NCI-H1048 (cell line): ENCODE measurements around the gene DPM2.

Source experiments
- DNase-seq: peaks from one replicate; lab custom pipeline; 2025; lab: John Stamatoyannopoulos, UW

Gene DPM2

DNA sequence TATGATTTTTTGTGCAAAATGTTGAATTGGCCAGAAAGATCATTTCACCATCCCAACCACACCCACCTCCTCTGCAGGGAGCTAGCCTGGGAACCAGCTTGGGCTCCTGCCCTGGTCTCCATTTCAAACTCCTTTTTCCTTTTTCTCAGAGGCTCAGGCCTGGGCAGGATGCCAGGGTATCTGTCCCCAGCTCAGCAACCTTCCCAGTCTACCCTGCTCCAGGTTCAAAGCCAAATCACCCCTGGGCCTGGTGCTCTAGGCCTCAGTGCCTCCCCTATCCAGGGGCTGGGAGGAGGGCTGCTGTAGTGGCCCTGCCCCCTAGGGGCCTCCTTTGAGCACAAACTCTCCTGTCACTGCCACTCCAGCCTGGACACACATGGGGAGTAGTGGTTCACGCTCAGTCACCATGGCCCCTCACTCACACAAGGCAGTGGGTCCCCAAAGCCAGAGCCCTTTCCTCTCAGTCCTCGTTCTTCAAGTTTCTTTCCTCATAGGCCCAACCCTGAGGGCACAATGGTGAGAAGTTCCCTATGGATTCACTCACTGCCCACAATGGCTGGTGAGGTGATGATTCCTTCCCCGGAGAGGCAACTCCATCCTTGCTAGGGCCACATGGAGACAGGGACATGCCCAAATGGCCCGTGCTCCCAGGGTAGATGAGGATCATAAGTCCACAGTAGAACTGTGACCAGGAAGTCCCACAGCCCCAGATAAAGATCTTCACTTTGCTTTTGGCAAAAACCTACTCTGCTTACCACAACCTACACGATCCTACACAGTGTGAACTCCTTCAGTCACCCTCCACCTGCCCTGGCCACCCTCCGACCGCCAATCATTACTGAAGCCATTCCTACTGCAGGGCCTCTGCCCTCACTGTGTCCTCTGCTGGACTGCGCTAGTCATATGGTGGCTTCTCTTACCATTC, 19.2 kb downstream of the DPM2 start:
- DNase-seq: no peak

- no peak for DNase-seq
Measured at GRCh38 chr9:127917603-127918002, 20.1 kb downstream of the DPM2 start.

DNA sequence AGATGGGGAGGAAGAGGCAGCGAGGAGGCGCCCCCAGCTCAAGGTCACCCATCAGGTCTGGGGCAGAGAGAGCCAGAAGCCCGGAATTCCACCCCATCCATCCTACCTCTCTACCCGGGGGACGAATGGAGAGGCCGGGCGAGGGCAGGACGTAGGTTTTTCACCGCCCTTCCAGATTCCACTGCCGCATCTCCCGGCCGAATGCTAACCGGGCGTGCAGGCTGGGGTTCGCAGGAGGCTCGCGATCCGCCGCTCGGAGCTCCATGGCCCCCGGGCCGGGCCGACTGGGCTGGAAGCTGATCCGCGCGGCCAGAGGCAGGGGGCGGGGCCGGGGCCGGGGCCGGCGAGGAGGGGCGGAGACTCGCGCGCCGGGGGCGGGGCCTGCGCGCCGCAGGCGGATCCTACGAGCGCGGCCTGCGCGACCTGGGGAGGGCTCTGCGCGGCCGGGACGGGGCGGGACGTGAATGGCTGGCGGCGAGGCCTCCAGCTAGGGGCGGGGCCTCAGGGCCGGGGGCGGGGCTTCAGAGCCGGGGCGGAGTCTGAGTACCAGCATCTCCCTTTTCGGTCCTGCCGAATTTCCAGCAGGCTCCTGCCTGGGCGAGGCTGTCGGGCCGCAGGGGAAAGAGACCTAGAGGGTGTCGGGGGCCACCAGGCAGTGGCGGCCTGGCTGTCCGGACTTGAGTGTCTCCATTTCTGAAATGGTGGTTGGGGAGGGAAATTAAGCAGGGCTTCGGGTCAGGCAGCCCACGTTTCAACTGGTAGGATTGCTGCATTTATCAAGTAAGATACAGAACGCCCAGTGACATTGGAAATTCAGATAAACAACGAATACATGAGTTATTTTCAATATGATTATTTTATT, 20.7 kb downstream of the DPM2 start, which contains the start of gene ST6GALNAC4:
TSS of gene ST6GALNAC4 (minus strand) at position 322 of the 862 bp plus-strand sequence. CDS start 622 bp downstream, outside the sequence.
- DNase-seq: no peak

DNA sequence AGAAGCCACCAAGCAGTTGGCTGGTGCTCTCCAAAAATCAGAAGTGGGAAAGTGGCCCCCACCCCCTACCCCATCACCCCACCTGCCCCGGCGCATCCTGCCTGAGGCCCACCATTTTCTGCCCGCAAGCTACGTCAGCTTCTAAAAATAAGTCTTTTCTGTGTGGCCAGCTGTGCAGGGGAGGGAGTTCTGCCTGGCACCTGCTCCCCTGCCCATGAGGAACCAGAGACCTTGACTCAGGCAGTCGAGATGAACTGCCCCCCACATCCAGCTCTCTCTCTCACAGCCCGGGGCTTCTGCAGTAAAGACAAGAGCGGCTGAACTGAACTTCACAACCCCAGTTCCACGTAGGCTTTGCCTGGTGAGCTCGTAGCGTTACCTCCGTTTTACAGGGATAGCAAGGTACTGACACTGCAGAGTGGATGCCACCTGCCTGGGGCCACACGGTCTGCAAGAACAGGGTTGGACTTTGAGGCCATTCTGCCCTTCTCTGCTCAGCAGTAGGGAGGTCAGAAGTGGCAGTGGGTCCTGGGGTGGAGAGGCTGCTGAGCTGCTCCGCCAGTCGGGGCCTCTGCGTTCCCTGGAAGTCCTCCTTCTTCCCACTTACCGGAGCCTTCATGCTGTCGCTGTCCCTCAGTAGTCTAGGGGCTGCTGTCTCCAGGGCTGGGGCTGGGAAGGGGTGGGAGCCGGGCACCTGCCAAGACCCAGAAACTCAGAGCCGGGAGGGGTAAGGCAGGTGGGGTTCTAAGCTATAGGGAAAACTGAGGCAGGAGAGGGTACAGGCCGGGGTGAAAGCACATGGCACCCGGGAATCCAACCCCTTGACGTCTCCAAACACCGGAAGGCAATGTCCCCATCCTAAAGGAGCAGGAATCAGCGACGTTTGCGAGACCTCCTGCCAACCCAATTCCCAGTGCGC, 21.6 kb downstream of the DPM2 start:
- no peak for DNase-seq

DNA sequence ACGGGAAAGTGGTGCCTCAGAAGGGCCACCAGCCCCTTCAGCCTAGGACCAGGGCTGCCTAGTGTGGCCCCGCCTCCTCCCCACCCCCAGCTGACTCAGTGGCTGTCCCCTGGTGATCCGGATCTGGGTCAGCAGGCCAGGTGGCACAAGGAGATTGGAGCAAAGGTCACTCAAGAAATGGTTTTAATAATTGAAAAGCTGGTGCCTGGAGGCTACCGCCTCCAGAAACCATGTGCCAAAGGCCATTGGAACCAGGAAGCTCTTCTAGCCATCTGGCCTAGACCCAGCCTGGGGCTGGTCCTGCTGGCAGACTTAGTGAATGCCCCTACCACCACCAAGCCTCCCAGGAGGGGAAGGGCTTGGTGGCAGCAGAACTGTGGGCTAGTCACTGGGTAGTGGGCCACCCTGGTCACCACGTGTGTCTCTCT, 22.3 kb downstream of the DPM2 start:
- no peak for DNase-seq

DNA sequence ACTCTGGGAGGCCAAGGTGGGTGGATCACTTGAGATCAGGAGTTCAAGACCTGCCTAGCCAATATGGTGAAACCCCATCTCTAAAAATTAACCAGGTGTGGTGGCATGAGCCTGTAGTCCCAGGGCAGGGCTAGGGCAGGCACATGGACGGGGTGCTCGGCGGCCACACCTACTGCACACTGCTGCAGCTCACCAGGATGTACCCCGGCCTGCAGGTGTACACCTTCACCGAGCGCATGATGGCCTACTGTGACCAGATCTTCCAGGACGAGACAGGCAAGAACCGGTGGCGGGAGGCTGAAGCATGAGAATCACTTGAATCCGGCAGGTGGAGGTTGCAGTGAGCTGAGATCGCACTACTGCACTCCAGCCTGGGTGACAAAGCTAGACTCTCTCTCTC, 24.0 kb downstream of the DPM2 start:
- DNase-seq: no peak

GRCh38 chr9:127912882-127913281, 24.8 kb downstream of the DPM2 start:
- DNase-seq: no peak

DNA sequence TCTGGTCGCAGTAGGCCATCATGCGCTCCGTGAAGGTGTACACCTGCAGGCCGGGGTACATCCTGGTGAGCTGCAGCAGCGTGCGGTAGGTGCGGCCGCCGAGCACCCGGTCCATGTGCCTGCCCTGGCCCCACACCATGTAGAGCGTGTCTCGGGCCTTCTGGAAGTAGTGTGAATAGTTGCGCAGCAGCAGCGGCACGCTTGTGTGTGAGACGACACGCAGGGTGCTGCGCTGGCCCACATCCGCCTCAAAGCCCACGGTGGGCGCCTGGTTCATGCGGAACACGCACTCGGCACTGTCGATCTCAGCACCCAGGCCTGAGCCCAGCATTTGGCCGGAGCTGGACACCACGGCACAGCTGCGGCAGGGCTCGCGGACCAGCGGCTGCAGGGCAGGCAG, 25.4 kb downstream of the DPM2 start:
- no peak for DNase-seq

- DNase-seq: no peak
Measured at GRCh38 chr9:127910613-127911205, 26.9 kb downstream of the DPM2 start.

- DNase-seq: no peak
Measured at GRCh38 chr9:127909839-127910273, 27.8 kb downstream of the DPM2 start.

- no peak for DNase-seq
Measured at GRCh38 chr9:127908660-127908926, 29.1 kb downstream of the DPM2 start.

DNA sequence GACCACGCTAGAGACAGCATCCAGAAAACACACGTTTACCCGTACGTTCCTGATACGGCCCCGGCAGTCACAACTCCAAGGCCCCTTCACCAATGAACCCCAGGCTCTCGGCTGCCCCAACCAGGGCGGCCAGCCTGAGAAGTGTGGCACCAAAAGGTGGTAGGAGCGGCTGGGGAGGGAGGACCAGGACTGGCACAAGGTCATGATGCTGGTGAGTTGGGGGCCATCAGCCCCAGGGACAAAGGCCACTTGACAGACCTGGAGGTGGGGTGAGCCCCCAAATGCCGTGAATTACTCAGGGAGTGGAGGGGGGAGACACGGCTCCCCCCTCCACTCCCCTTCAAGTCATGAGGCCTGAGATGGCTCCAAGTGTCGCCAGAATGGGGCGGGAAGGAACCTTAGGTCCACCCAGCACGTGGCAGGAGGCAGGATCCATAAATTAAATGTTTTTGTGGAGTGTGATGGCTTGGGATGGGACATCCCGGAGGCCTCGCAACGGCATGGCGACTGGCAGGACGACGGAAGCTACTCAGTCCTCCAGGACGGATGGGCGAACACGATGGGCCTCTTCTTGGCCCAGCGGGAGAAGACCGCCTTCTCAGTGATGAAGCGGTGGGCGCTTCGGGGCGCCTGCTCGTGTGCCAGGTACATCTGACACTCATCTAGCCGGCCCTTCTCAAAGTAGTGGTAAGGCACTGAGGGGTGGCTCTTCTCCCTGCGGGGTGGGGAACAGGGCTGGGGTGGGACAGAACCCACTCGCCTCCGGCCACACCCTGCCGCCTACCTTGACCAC, 29.6 kb downstream of the DPM2 start:
- no peak for DNase-seq

GRCh38 chr9:127905788-127906191, 31.9 kb downstream of the DPM2 start:
- no peak for DNase-seq

- no peak for DNase-seq
Measured at GRCh38 chr9:127905004-127905728, 32.5 kb downstream of the DPM2 start.

DNA sequence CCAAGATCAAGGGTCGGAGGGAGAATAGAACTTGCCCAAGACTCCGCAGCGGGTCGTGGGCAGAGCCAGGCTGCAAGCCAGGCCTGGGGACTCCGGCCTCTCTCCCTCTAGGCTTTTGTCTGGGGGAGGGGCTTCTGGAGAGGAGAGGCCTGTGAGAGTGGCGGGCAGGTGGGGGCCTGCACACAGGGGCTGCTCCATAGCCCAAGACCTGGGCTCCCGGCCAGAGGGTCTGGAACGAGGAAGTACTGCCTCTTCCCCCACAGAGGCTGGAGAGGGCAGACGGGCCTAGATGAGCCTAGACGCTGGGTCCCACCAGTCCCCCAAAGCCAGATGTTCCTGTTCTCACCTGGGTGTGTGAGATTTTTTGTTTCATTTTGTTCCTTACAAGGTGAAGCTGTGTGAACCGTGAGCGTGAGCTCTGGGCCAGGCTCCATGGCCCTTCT, 33.1 kb downstream of the DPM2 start:
- DNase-seq: no peak

DNA sequence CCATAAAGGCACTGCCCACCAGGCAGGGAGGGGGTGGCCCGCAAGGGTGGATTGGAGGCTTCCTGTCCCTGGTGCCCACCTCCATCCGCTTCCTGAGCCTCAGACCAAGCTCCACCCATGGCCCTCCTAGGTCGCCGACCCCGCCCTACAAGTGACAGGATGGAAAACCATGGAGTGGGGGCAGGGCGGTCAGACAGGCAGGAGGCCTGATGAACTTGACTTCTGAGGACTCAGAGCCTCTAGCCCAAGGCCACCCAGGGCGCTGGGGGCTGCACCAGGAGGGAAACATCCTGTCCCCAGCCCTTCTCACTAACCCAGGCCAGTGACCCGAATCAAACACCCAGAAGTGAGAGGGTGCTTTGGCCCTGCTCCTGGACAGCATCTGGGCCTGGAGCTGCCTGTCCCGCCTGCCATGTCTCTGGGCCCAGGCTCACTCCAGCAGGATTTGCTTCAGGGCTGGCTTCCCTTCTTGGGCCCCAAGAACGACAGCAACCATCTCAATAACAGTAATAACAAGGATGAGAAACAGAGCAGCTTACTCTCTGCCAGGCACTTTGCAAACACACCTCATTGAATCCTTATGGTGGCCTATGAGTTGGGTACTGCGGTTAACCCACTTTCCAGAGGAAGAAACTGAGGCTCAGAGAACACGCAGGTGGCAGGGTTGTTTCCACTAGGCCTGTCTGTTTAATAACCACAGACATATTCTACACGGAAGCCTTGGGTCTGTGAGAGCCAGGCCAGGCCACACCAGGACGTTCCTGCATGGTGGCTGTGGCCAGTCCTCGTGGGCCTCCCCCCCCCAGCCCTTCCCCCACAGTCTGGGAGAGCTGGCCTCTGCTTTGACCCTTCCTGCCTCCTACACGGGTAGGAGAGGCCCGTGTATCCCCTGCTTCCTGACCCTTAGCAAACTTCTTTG, 33.8 kb downstream of the DPM2 start:
- no peak for DNase-seq

DNA sequence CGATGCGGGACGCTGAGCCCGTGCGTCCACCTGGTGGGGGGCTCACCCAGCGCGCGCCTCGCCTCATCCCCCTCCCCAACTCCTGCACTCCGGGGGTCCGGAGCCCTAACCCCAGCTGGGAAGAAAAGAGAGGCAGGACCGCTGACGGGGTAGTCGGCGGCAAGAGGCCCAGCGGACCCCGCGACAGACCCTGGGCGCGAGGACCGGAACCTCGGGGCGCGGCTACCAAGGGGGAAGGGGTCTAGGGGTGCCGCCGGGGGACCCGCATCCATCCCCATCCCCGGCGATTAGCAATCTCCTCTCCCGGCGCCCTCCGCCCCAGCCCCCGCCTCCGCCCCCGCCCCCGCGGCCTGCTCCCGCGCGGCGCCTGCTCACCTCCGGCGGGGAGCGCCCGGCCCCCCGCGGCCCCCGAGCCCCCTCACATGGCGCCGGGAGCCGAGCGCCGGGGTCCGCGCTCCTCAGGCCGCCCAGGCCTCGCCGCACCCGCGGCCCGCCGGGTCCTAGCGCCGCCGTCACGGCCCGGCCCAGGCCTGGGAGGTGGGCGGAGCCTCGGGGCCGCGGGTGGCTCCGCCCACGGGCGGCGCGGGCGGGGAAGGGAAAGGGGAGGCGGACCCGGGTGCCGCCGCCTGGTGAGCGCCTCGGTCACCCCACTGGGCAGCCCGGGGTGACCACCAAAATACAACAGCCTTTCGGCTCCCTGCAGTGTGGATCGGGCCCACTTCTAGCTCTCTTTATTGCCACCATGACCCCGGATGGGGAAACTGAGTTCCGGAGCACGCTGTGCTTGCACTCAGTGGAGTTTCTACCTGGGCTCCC, 38.3 kb downstream of the DPM2 start, which contains the start of gene ST6GALNAC6:
TSS of gene ST6GALNAC6 (minus strand) at position 476 of the 816 bp plus-strand sequence. CDS start 1,622 bp downstream, outside the sequence.
- DNase-seq: peak; percentile 34
